HTR-8/SVneo (cell line): ENCODE results near the gene FERD3L.
"Not testable (repeated sequence)": the region's sequence is repeated elsewhere in the genome, so short reads cannot be mapped to it uniquely, and the experiment has no call there.

Source experiments
- DNase-seq: peaks from one replicate; pipeline ENCODE4 v3.0.0; 2011; ENCODE audit warnings: low spot score, mixed read lengths; ENCODE audit not compliant: insufficient read length
- FAIRE-seq: peaks from 2 replicates; lab custom pipeline; 2011; peaks lifted over from hg19 to GRCh38; lab: Jason Lieb, UNC

The FERD3L gene

GRCh38 chr7:19144661-19145433 is at the start of gene FERD3L:
Gene FERD3L, minus strand, starts transcription at chr7:19145421. Its CDS starts 59 bp downstream, at chr7:19145362.
- FAIRE-seq (no peak), DNase-seq (no peak)

GRCh38 chr7:19194417-19194816 is 49.2 kb upstream of the FERD3L start:
- FAIRE-seq, DNase-seq: not testable (repeated sequence)

- FAIRE-seq = no peak
- DNase-seq = no peak
Observed at GRCh38 chr7:19181634-19182033, 36.4 kb upstream of the FERD3L start.

- no peak for FAIRE-seq
- DNase-seq = no peak
Observed at GRCh38 chr7:19178595-19178994, 33.4 kb upstream of the FERD3L start.

- FAIRE-seq = no peak
Observed at GRCh38 chr7:19177269-19177668, 32.0 kb upstream of the FERD3L start.

GRCh38 chr7:19175241-19175640 is 30.0 kb upstream of the FERD3L start:
- DNase-seq (no peak), FAIRE-seq (no peak)

More at GRCh38 chr7:19177269-19177668, 32.0 kb upstream of the FERD3L start:
- DNase-seq = no peak

- DNase-seq = no peak
- no peak for FAIRE-seq
Observed at GRCh38 chr7:19161671-19162070, 16.4 kb upstream of the FERD3L start.

- DNase-seq (peak; percentile 36), FAIRE-seq (no peak)
Observed at GRCh38 chr7:19146699-19147098, 1.5 kb upstream of the FERD3L start.

GRCh38 chr7:19145434-19146115 is 354 bp upstream of the FERD3L start:
- FAIRE-seq (no peak), DNase-seq (no peak)

GRCh38 chr7:19143881-19144574 is 1.2 kb downstream of the FERD3L start:
- no peak for FAIRE-seq
- no peak for DNase-seq

- FAIRE-seq (no peak), DNase-seq (no peak)
Observed at GRCh38 chr7:19139706-19140327, 5.4 kb downstream of the FERD3L start.

GRCh38 chr7:19133886-19134285 is 11.3 kb downstream of the FERD3L start:
- FAIRE-seq (no peak), DNase-seq (no peak)

GRCh38 chr7:19133390-19133789 is 11.8 kb downstream of the FERD3L start:
- DNase-seq (no peak), FAIRE-seq (no peak)

GRCh38 chr7:19128856-19129255 is 16.4 kb downstream of the FERD3L start:
- FAIRE-seq (no peak), DNase-seq (no peak)

- FAIRE-seq = no peak
Observed at GRCh38 chr7:19121977-19122588, 23.1 kb downstream of the FERD3L start.

GRCh38 chr7:19119870-19120486 is 25.2 kb downstream of the FERD3L start:
- DNase-seq = no peak
- FAIRE-seq = no peak

More at GRCh38 chr7:19121977-19122588, 23.1 kb downstream of the FERD3L start:
- peak; percentile 35 for DNase-seq

GRCh38 chr7:19119372-19119771 is 25.8 kb downstream of the FERD3L start:
- FAIRE-seq (no peak), DNase-seq (no peak)

- DNase-seq = no peak
- no peak for FAIRE-seq
Observed at GRCh38 chr7:19118636-19119371, 26.4 kb downstream of the FERD3L start.
